K562 (cell line): ENCODE measurements around the gene HYCC2. TPM values are rescaled to one million over a fixed set of nuclear protein-coding genes. Genes with fewer than 3 reads are reported as not detected.
"Not testable (repeated sequence)": the region's sequence is repeated elsewhere in the genome, so short reads cannot be mapped to it uniquely, and the experiment has no call there.

ENCODE experiments used
- ATAC-seq: fragments of 200-7000 bp; cut with Tn5 transposase; 3 replicates; pipeline ENCODE4 v1.9.1; 2020; ENCODE audit warnings: moderate library complexity
- BruUV-seq: library from RNA; stranded (reverse); fragments of 400-500 nt; replicated peaks from 2 replicates; lab custom pipeline; 2021; lab: Mats Ljungman, UMichigan
- CTCF ChIA-PET: fragments of 300-600 bp; formaldehyde crosslinking; extraction: SDS; loops from one replicate; lab custom pipeline; 2021; ENCODE audit warnings: low intra/inter-chr PET ratio; lab: Yijun Ruan, JAX
- POLR2A ChIA-PET: fragments of 300-600, 350-650 bp; sonication (Branson Sonifier 250); formaldehyde crosslinking; extraction: SDS; loops from one replicate; lab custom pipeline; 2021; ENCODE audit warnings: antibody characterized with exemption, inconsistent platforms; lab: Yijun Ruan, JAX
- DNase-seq, 4 experiments: peaks; one replicate each; pipeline versions ENCODE4 v3.0.0 to v3.0.0-alpha.2; 2011 to 2018; ENCODE audit warnings: low spot score in 3 of 4, mixed read lengths in 3 of 4; ENCODE audit errors: extremely low read depth in 1 of 4
- FAIRE-seq: peaks from 2 replicates; lab custom pipeline; 2011; peaks lifted over from hg19 to GRCh38; lab: Jason Lieb, UNC
- H2AFZ ChIP-seq: 2 replicates; pipeline ENCODE4 v1.6.0; 2011; ENCODE audit warnings: low read depth, low read length, control low read depth, inconsistent platforms
- H3K27ac ChIP-seq: fragments of 200-600 bp; 3 replicates; pipeline ENCODE4 v1.8.0; 2011; ENCODE audit warnings: low read depth, mild to moderate bottlenecking, control low read depth, inconsistent platforms, low read length, moderate library complexity, mixed read lengths; ENCODE audit errors: extremely low read depth
- H3K27me3 ChIP-seq, 2 experiments: fragments of 300-600 bp in 1 of 2; 2 replicates in 1 of 2; 3 replicates in 1 of 2; pipeline versions ENCODE4 v1.6.0 to v1.8.0; 2011; ENCODE audit warnings: inconsistent platforms in 2 of 2, low read length in 2 of 2, mild to moderate bottlenecking in 1 of 2, mixed read lengths in 1 of 2, moderate library complexity in 1 of 2; ENCODE audit not compliant: control insufficient read depth in 2 of 2, insufficient read depth in 2 of 2
- H3K36me3 ChIP-seq: fragments of 300-600 bp; 3 replicates; pipeline ENCODE4 v1.8.0; 2011; ENCODE audit warnings: mild to moderate bottlenecking, low read length, inconsistent platforms; ENCODE audit not compliant: control insufficient read depth, insufficient read depth
- H3K4me1 ChIP-seq, 2 experiments: fragments of 200-600 bp in 1 of 2; replicated peaks in 1 of 2; 2 replicates in 1 of 2; 3 replicates in 1 of 2; pipeline versions ENCODE4 v1.5.1 to v1.8.0; 2011; ENCODE audit warnings: inconsistent platforms in 2 of 2, low read length in 2 of 2, mild to moderate bottlenecking in 1 of 2, mixed read lengths in 1 of 2, moderate library complexity in 1 of 2; ENCODE audit not compliant: control insufficient read depth in 2 of 2, insufficient read depth in 2 of 2
- H3K4me2 ChIP-seq: 2 replicates; pipeline ENCODE4 v1.6.1; 2011; ENCODE audit warnings: low read length, control low read depth, inconsistent platforms, mixed read lengths; ENCODE audit not compliant: insufficient read depth
- H3K4me3 ChIP-seq: fragments of 200-600 bp; sonication (generic), shearing (Covaris generic); 2 replicates; pipeline ENCODE4 v1.5.1; 2016; ENCODE audit warnings: control low read depth, inconsistent platforms
- H3K79me2 ChIP-seq: fragments of 200-600 bp; 3 replicates; pipeline ENCODE4 v1.8.0; 2011; ENCODE audit warnings: low read length, inconsistent platforms; ENCODE audit not compliant: control insufficient read depth, insufficient read depth
- H3K9ac ChIP-seq, 2 experiments: 2 replicates each; pipeline versions ENCODE4 v1.6.0 to v1.6.1; 2011; ENCODE audit warnings: low read depth in 2 of 2, low read length in 2 of 2, control low read depth in 1 of 2, inconsistent platforms in 1 of 2, mild to moderate bottlenecking in 1 of 2, mixed read lengths in 1 of 2; ENCODE audit not compliant: insufficient read depth in 1 of 2
- H3K9me1 ChIP-seq: one replicate; pipeline ENCODE4 v1.6.0; 2011; ENCODE audit warnings: inconsistent platforms, mild to moderate bottlenecking, low read length, moderate library complexity; ENCODE audit not compliant: control insufficient read depth, insufficient read depth
- H3K9me3 ChIP-seq: replicated peaks from 2 replicates; pipeline ENCODE4 v1.5.1; 2011; ENCODE audit warnings: low read depth, low read length, inconsistent platforms; ENCODE audit not compliant: control insufficient read depth, insufficient read depth
- H4K20me1 ChIP-seq: replicated peaks from 2 replicates; pipeline ENCODE4 v1.6.1; 2011; ENCODE audit warnings: low read length, inconsistent platforms, mixed read lengths; ENCODE audit not compliant: control insufficient read depth, insufficient read depth
- C11orf30 ChIP-seq: fragments of 450-650 bp; IDR thresholded peaks from 2 replicates; pipeline ENCODE4 v1.6.1; 2016; ENCODE audit warnings: low read depth, mild to moderate bottlenecking
- CBFA2T3 ChIP-seq: fragments of 450-650 bp; IDR thresholded peaks from 2 replicates; pipeline ENCODE4 v1.6.1; 2017
- FOXP1 ChIP-seq: sonication (generic); formaldehyde crosslinking; IDR thresholded peaks from 2 replicates; pipeline ENCODE4 v1.8.0; 2022; ENCODE audit warnings: mild to moderate bottlenecking, missing genetic modification reagents
- ZNF316 ChIP-seq: fragments of 450-650 bp; IDR thresholded peaks from 2 replicates; pipeline ENCODE4 v1.6.1; 2016
- WGBS: fragments of 100-300 bp; shearing (Covaris generic); methylation state at CpG from one replicate; pipeline ENCODE4 v1.1.6; 2016; ENCODE audit warnings: low coverage, mixed read lengths; ENCODE audit not compliant: insufficient coverage; ENCODE audit errors: missing lambda C conversion rate; 5-methylcytosine and 5-hydroxymethylcytosine counted together
- in situ Hi-C: fragments of 300-500 bp; cut with MboI; formaldehyde crosslinking; loops from 4 replicates; pipeline ENCODE4 v1.15.0; 2018; ENCODE audit warnings: inconsistent platforms, mixed read lengths
- intact Hi-C: fragments of 100-400 bp; cut with micrococcal nuclease; formaldehyde crosslinking; loops from 2 replicates; pipeline ENCODE4 v1.14.2; 2022
- polyA plus RNA-seq, 8 experiments: library from polyadenylated mRNA; depleted of rRNA in 4 of 8; stranded (reverse) in 5 of 8; unstranded in 3 of 8; fragments of >200 nt; fragmentation: Nextera tagmentation in 2 of 8; fragmentation: Illumina TruSeq in 1 of 8; extraction: Ambion mirVana in 2 of 8; extraction: Trizol in 1 of 8; gene quantifications; 2 replicates each; pipeline versions ENCODE4 v1.2.1 to v1.2.3, GENCODE V29; 2011 to 2014; ENCODE audit warnings: inconsistent platforms in 1 of 8, missing spikeins in 1 of 8
- total RNA-seq, 7 experiments: library from RNA; depleted of rRNA in 6 of 7; stranded (reverse); fragments of >200 nt in 6 of 7; fragmentation: Illumina TruSeq in 2 of 7; extraction: Trizol in 2 of 7; gene quantifications; 2 replicates each; pipeline versions ENCODE4 v1.2.1 to v1.2.3, GENCODE V29; 2011 to 2021; ENCODE audit warnings: low replicate concordance in 1 of 7

Gene HYCC2
- total and polyA plus RNA-seq, 9 of the 15 experiments (the other 6 are each of a cell fraction or from before 2014, with no cell fraction given) = 5.4 to 20.0 (median 9.8) TPM

DNA sequence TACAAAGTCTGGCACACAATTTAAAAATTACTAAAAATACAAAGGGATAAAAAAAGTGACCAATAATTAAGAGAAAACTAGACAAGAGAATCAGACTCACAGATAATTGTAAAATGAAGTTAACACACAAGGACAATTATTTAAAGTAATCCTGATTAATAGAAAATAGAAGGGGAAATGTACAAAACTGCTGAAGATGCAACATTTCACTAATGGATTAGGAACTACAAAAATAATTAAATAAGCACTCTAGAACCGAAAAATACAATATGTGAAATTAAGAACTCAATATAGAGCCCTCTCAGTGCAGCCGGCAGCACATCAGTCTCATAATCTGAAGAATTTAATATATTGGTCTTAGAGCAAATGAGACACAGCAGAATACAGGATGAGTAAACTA lies 24.6 kb downstream of the HYCC2 start:
- TF ChIP-seq C11orf30 = peak; percentile 71
- peak; percentile 87 for TF ChIP-seq ZNF316
- no peak for TF ChIP-seq FOXP1 (CRISPR knock-in tag)
- H3K9me1 ChIP-seq = no peaks in the 10 kb centered on the region
- FAIRE-seq (no peak), ATAC-seq (no peak), DNase-seq (no peak)
- 64% methylated on average over 2 of the region's 2 CpGs for WGBS
- H3K4me3 ChIP-seq = no peak overlapping the region
- H3K27me3 ChIP-seq = no peaks in the 10 kb centered on the region
- H3K9me3 ChIP-seq = no peaks in the 10 kb centered on the region
- H3K4me1 ChIP-seq = peaks cover 0 to 2% of the 10 kb centered on the region in 2 experiments; a peak in 1 of 5 replicates
- intact Hi-C loops = no loop called here
- CTCF ChIA-PET = no interaction called here
- in situ Hi-C loops = no loop called here
- POLR2A ChIA-PET = no interaction called here
- no peak overlapping the region for H3K9ac ChIP-seq
- H3K27ac ChIP-seq = no peak overlapping the region
- H3K4me2 ChIP-seq = no peak overlapping the region
- H2AFZ ChIP-seq = no peak overlapping the region
- no peaks in the 10 kb centered on the region for H4K20me1 ChIP-seq
- H3K36me3 ChIP-seq = peaks cover 23% of the 10 kb centered on the region; the same call in 1 of the 3 replicates
- no TSS peak for BruUV-seq
- peaks cover 81% of the 10 kb centered on the region for H3K79me2 ChIP-seq

DNA sequence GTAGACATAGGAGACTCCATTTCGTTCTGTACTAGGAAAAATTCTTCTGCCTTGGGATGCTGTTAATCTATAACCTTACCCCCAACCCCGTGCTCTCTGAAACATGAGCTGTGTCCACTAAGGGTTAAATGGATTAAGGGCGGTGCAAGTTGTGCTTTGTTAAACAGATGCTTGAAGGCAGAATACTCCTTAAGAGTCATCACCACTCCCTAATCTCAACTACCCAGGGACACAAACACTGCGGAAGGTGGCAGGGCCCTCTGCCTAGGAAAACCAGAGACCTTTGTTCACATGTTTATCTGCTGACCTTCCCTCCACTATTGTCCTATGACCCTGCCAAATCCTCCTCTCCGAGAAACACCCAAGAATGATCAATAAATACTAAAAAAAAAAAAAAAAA lies 28.4 kb downstream of the HYCC2 start:
- DNase-seq, POLR2A ChIA-PET, FAIRE-seq: not testable (repeated sequence)

DNA sequence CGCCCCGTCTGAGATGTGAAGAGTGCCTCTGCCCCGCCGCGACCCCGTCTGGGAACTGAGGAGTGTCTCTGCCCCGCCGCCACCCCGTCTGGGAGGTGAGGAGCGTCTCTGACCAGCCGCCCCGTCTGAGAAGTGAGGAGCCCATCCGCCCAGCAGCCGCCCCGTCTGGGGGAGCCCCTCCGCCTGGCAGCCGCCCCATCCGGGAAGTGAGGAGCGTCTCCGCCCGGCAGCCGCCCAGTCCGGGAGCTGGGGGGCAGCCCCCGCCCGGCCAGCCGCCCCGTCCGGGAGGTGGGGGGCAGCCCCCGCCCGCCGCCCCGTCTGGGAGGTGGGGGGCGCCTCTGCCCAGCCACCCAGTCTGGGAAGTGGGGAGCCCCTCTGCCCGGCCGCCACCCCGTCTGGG lies 29.0 kb downstream of the HYCC2 start:
- BruUV-seq, H2AFZ ChIP-seq, in situ Hi-C loops, DNase-seq, POLR2A ChIA-PET, H3K9ac ChIP-seq, intact Hi-C loops, H3K9me3 ChIP-seq, H3K4me3 ChIP-seq, CTCF ChIA-PET, H3K4me2 ChIP-seq, H4K20me1 ChIP-seq, ATAC-seq, H3K4me1 ChIP-seq, FAIRE-seq, H3K27me3 ChIP-seq, H3K27ac ChIP-seq, H3K9me1 ChIP-seq: not testable (repeated sequence)
- WGBS = no CpG with 5 or more reads among the region's 36 CpGs
- H3K36me3 ChIP-seq = peaks cover 31% of the 10 kb centered on the region; the same call in 1 of the 3 replicates
- peaks cover 57% of the 10 kb centered on the region for H3K79me2 ChIP-seq

More for the DNA sequence above, 28.4 kb downstream of the HYCC2 start:
- H3K27ac ChIP-seq, H3K27me3 ChIP-seq, ATAC-seq, CTCF ChIA-PET, H3K4me1 ChIP-seq, H4K20me1 ChIP-seq, BruUV-seq, H2AFZ ChIP-seq, H3K9me1 ChIP-seq, intact Hi-C loops, in situ Hi-C loops, H3K9ac ChIP-seq: not testable (repeated sequence)
- 62% methylated on average over 4 of the region's 5 CpGs for WGBS
- Histone ChIP-seq H3K79me2 (peaks cover 63% of the 10 kb centered on the region), H3K36me3 (peaks cover 31% of the 10 kb centered on the region; the same call in 1 of the 3 replicates)
- TF ChIP-seq CBFA2T3 = peak; percentile 34
- TF ChIP-seq, all 486 proteins: peak for 1; not testable (repeated sequence) for 485
- not testable (repeated sequence) for H3K4me2 ChIP-seq, H3K9me3 ChIP-seq, H3K4me3 ChIP-seq
